ENCODE measurements around the gene FAM241A.
A peak's percentile ranks its signal among the peaks of the same experiment; 100 is the strongest.
"Not testable (repeated sequence)": the region's sequence is repeated elsewhere in the genome, so short reads cannot be mapped to it uniquely, and the experiment has no call there.

FAM241A gene

GRCh38 chr4:112138538-112138937 is 6.7 kb upstream of the FAM241A start:
- DNase-seq (ENCODE audit: low spot score), result no peak

- no peak for DNase-seq (ENCODE audit: low spot score)
Measured at GRCh38 chr4:112140536-112140935, 4.7 kb upstream of the FAM241A start.

DNA sequence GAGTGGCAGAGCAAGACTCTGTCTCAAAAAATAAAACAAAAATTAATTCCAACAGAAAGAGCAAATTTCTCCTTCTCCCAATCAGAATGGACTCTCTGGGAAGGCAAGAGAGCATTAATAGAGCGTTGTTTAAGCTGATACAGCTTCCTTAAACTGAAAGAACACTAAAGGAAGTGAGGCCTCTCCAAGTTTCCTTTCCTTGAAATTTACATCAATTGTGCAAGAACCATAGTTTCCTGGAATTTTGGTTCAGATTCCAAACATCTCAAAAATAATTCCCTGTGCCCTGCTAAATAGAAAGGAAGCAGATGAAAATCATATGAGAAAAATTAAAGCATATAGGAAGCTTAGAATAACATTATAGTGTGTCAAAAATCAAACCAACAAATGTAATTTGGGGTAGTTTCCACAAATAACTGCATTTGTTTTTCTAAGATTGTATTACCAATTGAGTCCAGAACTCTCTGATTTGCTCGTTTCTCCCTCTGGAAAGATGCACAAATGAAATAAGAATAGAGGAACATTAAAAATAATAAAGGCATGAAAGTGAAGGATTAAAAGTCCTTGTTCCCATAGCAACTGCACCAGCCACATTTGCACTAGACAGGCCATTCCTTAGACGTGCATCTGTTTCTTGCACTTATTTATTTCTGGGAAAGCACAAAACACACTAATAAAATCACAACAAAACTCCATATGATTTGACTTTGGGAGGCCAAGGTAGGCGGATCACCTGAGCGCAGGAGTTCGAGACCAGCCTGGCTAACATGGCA is 3.7 kb upstream of the FAM241A start:
- no peak for DNase-seq (ENCODE audit: low spot score)

GRCh38 chr4:112142182-112142581 is 3.1 kb upstream of the FAM241A start:
- no peak for DNase-seq (ENCODE audit: low spot score)

DNA sequence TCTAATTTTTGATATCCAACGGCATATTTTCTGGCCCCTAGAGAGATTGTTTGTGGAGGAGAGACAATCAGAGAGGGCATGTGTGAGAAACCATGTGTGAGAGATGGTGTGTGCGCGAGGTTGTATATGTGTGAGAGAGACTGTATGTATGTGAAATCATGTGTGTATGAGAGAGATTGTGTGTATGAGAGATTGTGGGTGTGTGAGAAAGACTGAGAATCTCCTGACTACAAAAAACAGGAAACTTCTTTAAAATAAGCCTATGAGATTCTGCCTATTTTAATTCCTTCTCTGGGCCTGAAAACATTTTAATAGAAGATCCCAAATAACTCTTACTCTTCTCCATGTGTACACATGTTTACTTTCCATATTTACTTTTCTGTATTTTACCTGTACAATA is 1.5 kb upstream of the FAM241A start:
- DNase-seq (ENCODE audit: low spot score), result no peak

DNA sequence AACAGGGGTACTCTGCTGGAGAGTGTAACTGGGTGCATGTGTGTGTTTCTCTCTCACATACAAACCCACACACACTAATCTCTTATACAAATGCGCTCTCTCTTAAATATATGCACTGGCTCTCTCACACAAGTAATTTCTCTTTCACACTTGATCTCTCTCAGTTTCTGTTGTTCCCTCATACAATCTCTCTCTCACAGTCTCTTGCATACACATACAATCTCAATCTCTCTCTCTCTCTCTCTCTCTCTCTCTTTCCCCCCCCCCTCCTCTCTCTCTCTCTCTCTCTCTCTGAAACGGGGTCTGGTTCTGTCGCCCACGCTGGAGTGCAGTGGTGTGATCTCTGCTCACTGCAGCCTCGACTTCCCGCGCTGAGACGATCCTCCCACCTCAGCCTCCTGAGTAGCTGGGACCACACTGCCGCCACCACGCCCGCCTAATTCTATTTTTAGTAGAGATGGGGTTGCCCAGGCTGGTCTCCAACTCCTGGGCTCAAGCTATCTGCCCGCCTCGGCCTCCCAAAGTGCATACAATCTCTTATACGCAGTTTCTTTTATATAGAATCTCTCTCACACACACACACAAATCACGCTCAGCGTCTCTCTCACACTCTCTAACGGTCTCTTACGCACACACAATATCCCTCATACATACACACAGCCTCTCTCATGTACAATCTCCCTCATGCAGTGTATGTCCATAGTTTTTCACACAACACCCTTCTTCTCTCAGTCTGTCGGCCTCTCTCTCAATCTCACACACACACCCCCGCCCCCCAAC is 518 bp upstream of the FAM241A start:
- no peak for DNase-seq (ENCODE audit: low spot score)

DNA sequence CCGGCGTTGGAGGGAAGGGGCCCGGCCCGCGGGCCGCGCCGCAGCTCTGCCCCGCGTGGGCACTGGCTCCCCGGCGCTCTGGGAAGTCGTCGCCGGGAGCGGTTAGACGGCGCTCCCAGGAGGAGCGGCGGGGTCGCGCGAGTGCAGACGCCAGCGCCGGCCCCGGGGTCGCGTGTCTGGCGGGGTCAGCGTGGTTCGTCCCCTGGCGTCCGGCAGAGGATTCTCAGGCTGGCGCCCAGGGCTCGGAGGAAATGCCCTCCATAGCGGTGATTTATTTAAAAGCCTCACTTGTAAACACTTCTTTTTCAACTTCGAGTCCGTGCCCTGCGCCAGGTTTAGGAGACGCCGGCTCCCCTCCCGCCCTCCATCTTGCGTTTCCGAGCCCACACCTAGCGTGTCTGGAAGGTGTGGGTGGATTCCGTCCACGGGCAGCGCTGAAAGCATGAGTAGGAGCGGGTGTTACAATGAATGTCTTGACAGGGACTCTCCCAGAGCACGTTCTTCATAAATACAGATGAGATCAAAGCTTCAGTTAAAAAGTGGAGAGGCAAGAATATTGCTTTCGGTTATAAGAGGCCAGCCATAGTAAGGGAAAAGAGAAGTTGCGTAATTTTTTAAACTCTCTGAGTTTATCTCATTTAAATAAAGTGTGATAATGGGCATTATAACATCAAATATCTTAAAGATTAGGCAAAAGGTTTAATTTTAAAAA is 692 bp downstream of the FAM241A start:
- peak; percentile 62 for DNase-seq (ENCODE audit: low spot score)

- no peak for DNase-seq (ENCODE audit: low spot score)
Measured at GRCh38 chr4:112146502-112146813, 1.2 kb downstream of the FAM241A start.

- DNase-seq (ENCODE audit: low spot score), result no peak
Measured at GRCh38 chr4:112147697-112148096, 2.4 kb downstream of the FAM241A start.

DNA sequence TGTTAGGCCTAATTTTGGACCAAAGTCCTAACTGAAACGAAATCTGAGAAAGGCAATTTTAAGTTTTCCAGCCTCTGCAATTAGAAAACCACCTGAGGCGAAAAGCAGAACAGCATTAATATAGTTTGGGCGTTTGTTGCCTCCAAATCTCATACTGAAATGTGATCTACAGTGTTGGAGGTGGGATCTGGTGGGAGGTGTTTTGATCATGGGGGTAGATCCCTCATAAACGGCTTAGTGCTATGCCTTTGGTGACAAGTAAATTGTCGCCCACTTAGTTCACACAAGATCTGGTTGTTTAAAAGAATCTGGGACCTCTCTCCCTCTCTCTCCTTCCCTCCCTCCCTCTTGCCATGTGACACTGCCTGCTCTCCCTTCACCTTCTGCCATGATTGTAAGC is 5.7 kb downstream of the FAM241A start:
- DNase-seq (ENCODE audit: low spot score), result no peak

GRCh38 chr4:112152521-112152920 is 7.3 kb downstream of the FAM241A start:
- no peak for DNase-seq (ENCODE audit: low spot score)

- no peak for DNase-seq (ENCODE audit: low spot score)
Measured at GRCh38 chr4:112153211-112153791, 8.0 kb downstream of the FAM241A start.

DNA sequence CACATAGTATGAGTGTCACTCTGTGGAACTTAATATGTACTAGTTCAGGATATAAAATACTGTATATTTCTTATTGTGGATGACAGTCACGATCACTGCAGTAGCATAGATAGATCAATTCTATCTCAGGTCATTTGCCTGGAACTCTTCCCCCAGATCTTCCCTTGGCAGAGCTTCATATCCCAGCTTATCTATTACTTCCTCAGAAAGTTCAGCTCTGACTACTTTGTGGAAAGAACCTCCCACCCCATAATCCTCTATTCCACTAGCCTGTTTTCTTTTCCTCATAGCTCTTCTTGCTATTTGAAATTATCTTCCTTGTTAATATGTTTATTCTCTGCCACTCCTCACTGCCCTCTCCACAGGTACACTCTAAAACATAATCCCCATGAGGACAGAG is 10.9 kb downstream of the FAM241A start:
- DNase-seq (ENCODE audit: low spot score), result no peak

DNA sequence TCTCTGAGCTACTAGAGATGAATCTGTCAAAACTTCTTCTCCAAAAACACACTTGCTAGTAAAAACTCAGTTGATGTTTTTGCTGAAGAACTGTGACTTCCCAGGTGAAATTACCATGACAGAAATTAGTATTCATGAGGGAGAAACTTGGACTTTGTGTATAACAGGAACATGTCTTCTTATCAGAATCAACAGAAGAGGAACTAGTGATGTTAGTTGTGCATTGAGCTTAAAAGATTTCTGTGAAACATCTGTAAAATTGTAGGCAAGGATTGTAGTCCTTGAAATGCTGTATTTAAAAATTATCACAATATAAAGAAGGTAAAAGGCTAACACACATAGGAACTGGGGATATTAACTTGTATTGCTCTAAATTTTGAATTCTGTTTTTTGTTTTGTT is 11.3 kb downstream of the FAM241A start:
- DNase-seq (ENCODE audit: low spot score), result no peak

DNA sequence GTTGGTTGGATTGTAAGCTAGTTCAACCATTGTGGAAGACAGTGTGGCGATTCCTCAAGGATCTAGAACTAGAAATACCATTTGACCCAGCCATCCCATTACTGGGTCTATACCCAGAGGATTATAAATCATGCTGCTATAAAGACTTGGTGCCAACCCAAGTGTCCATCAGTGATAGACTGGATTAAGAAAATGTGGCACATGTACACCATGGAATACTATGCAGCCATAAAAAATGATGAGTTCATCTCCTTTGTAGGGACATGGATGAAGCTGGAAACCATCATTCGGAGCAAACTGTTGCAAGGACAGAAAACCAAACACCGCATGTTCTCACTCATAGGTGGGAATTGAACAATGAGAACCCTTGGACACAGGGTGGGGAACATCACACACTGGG is 18.5 kb downstream of the FAM241A start:
- DNase-seq (ENCODE audit: low spot score), result not testable (repeated sequence)

DNA sequence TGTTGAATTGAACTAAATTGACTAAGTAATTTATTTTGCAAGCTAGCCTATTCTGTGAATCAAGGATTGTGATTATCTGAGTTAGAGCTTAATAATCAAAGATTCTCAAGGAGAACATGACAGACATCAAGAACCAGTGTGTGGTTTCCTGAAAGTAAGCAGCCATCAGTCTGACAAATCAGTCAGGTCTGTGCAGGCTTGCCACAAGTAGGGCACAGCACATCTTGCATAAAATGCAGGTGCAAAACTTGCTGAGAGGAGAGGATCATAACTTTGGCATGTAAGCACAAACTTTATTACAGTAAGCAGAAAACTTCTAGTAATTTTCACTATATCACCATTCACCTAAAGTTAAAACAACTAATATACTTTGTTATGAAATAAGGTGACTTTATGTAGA is 22.5 kb downstream of the FAM241A start:
- DNase-seq (ENCODE audit: low spot score), result peak; percentile 47

DNA sequence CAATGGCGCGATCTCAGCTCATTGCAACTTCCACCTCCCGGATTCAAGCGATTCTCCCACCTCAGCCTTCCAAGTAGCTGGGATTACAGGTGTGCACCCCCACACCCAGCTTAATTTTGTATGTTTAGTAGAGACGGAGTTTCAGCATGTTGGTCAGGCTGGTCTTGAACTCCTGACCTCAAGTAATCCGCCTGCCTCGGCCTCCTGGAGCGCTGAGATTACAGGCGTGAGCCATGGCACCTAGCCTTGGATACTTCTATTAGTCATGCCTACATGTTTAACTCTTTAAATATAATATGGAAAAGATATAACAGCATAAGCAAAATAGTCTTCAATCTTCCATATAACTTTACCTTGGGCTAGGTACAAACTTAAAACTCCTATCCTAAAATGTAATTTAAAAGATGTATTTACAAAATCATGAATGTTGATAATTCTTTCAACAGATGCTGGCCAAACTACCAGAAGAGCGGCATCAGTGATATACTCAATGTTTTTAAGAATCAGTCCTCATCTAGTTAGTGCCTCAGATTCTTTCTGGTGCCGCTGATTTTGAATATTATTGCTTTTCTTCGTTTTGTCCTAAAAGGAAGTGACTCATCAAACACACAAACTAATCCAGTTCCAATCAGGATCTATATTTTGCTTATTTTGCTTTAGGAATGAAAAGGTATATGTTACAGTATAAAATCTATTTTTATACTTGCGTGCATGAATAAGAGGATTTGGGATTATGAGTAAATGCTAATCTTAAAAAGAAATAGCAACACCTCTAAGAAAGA is 23.7 kb downstream of the FAM241A start:
- DNase-seq (ENCODE audit: low spot score), result no peak

- no peak for DNase-seq (ENCODE audit: low spot score)
Measured at GRCh38 chr4:112170451-112170993, 25.3 kb downstream of the FAM241A start.

GRCh38 chr4:112171051-112171763 is 26.0 kb downstream of the FAM241A start:
- DNase-seq (ENCODE audit: low spot score), result not testable (repeated sequence)

GRCh38 chr4:112172180-112172579 is 26.9 kb downstream of the FAM241A start:
- DNase-seq (ENCODE audit: low spot score), result no peak

Measured in CD4-positive, alpha-beta T cell treated with Interleukin-15 for 4 hours (primary cell).